Hepatocyte (in vitro differentiated cells): ENCODE measurements around the gene TANGO6. TPM values are rescaled to one million over a fixed set of nuclear protein-coding genes. Genes with fewer than 3 reads are reported as not detected.

Source experiments
- DNase-seq: peaks from one replicate; pipeline ENCODE4 v3.0.0-alpha.2; 2016; ENCODE audit warnings: low spot score
- H2AFZ ChIP-seq: fragments of 200-600 bp; sonication (generic); 2 replicates; pipeline ENCODE4 v1.6.0; 2016; ENCODE audit warnings: antibody characterized with exemption, mild to moderate bottlenecking
- H3K27ac ChIP-seq: fragments of 200-600 bp; sonication (generic); 2 replicates; pipeline ENCODE4 v1.5.1; 2016; ENCODE audit warnings: mild to moderate bottlenecking
- H3K27me3 ChIP-seq: fragments of 200-600 bp; sonication (generic); 2 replicates; pipeline ENCODE4 v1.6.1; 2016
- H3K36me3 ChIP-seq: fragments of 200-600 bp; sonication (generic); replicated peaks from 2 replicates; pipeline ENCODE4 v1.5.1; 2016; ENCODE audit warnings: low read depth; ENCODE audit not compliant: insufficient read depth
- H3K4me1 ChIP-seq: fragments of 200-600 bp; sonication (generic); 2 replicates; pipeline ENCODE4 v1.5.1; 2016; ENCODE audit warnings: mild to moderate bottlenecking, moderate library complexity; ENCODE audit not compliant: insufficient read depth
- H3K4me2 ChIP-seq: fragments of 200-600 bp; sonication (generic); 2 replicates; pipeline ENCODE4 v1.6.0; 2016
- H3K4me3 ChIP-seq: fragments of 200-600 bp; sonication (generic); 2 replicates; pipeline ENCODE4 v1.5.1; 2016; ENCODE audit warnings: mild to moderate bottlenecking
- H3K79me2 ChIP-seq: fragments of 200-600 bp; sonication (generic); 2 replicates; pipeline ENCODE4 v1.6.0; 2017; ENCODE audit warnings: mild to moderate bottlenecking
- H3K9me2 ChIP-seq: fragments of 200-600 bp; sonication (generic); replicated peaks from 2 replicates; pipeline ENCODE4 v1.6.0; 2017; ENCODE audit warnings: mild to moderate bottlenecking; ENCODE audit not compliant: insufficient read depth
- H3K9me3 ChIP-seq: fragments of 200-600 bp; sonication (generic); 2 replicates; pipeline ENCODE4 v1.5.1; 2016; ENCODE audit warnings: low read depth, mild to moderate bottlenecking
- H4K20me1 ChIP-seq: fragments of 200-600 bp; sonication (generic); 2 replicates; pipeline ENCODE4 v1.6.0; 2016; ENCODE audit warnings: mild to moderate bottlenecking; ENCODE audit not compliant: insufficient read depth, poor library complexity, severe bottlenecking
- EZH2 ChIP-seq: fragments of 200-600 bp; sonication (generic); IDR thresholded peaks from 2 replicates; pipeline ENCODE4 v1.6.1; 2016; ENCODE audit warnings: antibody characterized with exemption, mild to moderate bottlenecking, borderline replicate concordance
- EZH2phosphoT487 ChIP-seq: fragments of 200-600 bp; sonication (generic); IDR thresholded peaks from one replicate; pipeline ENCODE4 v1.6.1; 2018; ENCODE audit warnings: antibody characterized with exemption, mild to moderate bottlenecking, low read depth, moderate library complexity; ENCODE audit not compliant: unreplicated experiment, severe bottlenecking
- WGBS: methylation state at CpG from one replicate; pipeline ENCODE4 v1.1.6; 2016; ENCODE audit warnings: low lambda C conversion rate; ENCODE audit errors: missing lambda C conversion rate; 5-methylcytosine and 5-hydroxymethylcytosine counted together
- polyA plus RNA-seq: library from polyadenylated mRNA; unstranded; fragments of >200 nt; fragmentation: Nextera tagmentation; extraction: Ambion mirVana; gene quantifications from 2 replicates; pipeline ENCODE4 v1.2.1, GENCODE V29; 2016
- total RNA-seq: library from RNA; depleted of rRNA; stranded (reverse); fragments of >200 nt; gene quantifications from 2 replicates; pipeline ENCODE4 v1.2.3, GENCODE V29; 2014
- TF ChIP-seq, protein P1 (sequence below): fragments of 200-600 bp; sonication (generic); IDR thresholded peaks from 2 replicates; pipeline ENCODE4 v1.5.1; 2016; ENCODE audit warnings: antibody characterized with exemption, mild to moderate bottlenecking; ENCODE audit not compliant: poor library complexity

The TANGO6 gene
- total and polyA plus RNA-seq, 2 experiments from 2014 or later, result 4.8 to 6.5 TPM

DNA sequence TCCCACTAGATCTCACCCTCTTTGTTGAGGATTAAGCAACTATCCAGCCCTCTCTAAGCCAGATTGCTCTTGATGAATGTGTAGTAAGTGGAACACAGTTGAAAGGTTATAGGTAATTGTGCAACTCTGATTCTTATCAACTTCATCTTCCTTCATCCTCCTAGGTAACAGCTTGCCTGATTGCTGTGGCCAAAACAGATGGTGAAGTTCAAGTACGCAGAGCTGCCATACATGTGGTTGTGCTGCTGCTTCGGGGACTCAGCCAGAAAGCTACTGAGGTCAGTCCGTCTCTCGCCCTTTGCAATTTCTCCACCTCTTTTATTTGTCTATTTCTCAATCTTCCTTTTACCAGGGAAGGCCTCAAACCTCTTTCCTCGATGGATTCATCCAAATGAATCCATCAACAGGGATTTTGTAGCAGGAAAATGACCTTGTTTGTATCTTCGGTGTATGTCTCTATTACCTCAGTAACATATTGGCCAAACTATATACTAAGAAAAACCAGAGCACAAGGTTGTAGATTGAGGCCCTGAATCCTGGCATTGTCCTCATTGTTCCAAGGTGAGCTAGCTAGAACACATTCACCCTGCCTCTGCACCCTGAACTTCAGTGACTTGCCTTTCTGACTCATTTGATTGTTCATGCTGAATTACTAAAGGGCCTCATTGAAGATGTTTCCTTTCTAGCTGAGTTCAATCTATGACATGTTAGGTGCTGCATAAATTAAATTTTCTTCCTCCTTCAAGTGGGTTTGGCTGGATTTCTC lies 197.0 kb downstream of the TANGO6 start:
- TF ChIP-seq EZH2, result no peak
- TF ChIP-seq, protein P1, sequence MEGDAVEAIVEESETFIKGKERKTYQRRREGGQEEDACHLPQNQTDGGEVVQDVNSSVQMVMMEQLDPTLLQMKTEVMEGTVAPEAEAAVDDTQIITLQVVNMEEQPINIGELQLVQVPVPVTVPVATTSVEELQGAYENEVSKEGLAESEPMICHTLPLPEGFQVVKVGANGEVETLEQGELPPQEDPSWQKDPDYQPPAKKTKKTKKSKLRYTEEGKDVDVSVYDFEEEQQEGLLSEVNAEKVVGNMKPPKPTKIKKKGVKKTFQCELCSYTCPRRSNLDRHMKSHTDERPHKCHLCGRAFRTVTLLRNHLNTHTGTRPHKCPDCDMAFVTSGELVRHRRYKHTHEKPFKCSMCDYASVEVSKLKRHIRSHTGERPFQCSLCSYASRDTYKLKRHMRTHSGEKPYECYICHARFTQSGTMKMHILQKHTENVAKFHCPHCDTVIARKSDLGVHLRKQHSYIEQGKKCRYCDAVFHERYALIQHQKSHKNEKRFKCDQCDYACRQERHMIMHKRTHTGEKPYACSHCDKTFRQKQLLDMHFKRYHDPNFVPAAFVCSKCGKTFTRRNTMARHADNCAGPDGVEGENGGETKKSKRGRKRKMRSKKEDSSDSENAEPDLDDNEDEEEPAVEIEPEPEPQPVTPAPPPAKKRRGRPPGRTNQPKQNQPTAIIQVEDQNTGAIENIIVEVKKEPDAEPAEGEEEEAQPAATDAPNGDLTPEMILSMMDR, result no peak
- TF ChIP-seq EZH2phosphoT487, result no peak

DNA sequence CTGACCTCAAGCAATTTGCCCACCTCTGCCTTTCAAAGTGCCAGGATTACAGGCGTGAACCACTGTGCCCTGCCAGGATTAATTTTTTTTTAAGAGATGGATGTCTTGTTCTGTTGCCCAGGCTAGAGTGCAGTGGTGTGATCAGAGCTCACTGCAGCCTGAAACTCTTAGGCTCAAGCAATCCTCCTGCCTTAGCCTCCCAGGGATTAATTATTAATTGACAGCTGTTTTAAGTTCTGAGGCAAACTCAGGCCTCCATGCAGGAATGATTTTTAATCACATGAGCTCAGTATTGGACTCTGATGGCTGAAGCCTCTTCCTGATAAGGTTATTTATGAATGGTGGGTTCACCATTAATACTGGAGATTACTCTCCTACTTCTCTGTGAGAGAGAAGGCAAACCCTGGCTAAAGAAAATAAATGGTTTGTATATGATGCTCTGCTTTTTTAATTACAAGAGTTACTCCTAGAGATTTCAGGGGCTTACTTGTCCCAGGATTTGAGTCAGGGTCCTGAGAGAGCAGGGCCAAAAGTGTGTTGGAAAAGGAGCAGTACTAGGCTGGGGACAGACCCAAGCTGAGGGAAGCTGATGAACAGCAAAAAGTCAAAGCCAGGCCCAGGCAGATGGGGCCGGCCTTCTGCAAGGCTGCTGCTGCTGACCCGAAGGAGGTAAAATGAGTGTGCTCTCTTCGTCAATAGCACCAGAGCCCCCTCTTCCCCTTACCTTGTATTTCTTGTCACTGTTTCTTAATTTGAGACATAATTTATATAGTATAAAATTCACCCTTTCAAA lies 205.2 kb downstream of the TANGO6 start:
- H3K36me3 ChIP-seq, result no peaks in the 10 kb centered on the region
- H3K9me3 ChIP-seq, result no peaks in the 10 kb centered on the region
- TF ChIP-seq, protein P1, result no peak
- TF ChIP-seq EZH2phosphoT487 (no peak), EZH2 (no peak)
- WGBS, result 91% methylated on average over 4 of the region's 4 CpGs
- no peaks in the 10 kb centered on the region for H3K79me2 ChIP-seq
- no peak overlapping the region for H3K4me2 ChIP-seq
- H3K27ac ChIP-seq, result no peak overlapping the region
- no peak overlapping the region for H3K4me3 ChIP-seq
- H2AFZ ChIP-seq, result no peak overlapping the region
- no peaks in the 10 kb centered on the region for H4K20me1 ChIP-seq
- H3K9me2 ChIP-seq, result no peaks in the 10 kb centered on the region
- H3K4me1 ChIP-seq, result no peaks in the 10 kb centered on the region
- no peak for DNase-seq
- no peaks in the 10 kb centered on the region for H3K27me3 ChIP-seq

More for the DNA sequence above, 197.0 kb downstream of the TANGO6 start:
- Histone ChIP-seq H3K79me2 (no peaks in the 10 kb centered on the region), H4K20me1 (no peaks in the 10 kb centered on the region), H3K27ac (peak overlapping the region; percentile 35), H2AFZ (no peak overlapping the region), H3K4me2 (no peak overlapping the region), H3K9me2 (no peaks in the 10 kb centered on the region), H3K9me3 (no peaks in the 10 kb centered on the region), H3K27me3 (no peaks in the 10 kb centered on the region), H3K4me1 (no peaks in the 10 kb centered on the region), H3K4me3 (no peak overlapping the region), H3K36me3 (no peaks in the 10 kb centered on the region)
- 77% methylated on average over 6 of the region's 6 CpGs for WGBS
- no peak for DNase-seq

DNA sequence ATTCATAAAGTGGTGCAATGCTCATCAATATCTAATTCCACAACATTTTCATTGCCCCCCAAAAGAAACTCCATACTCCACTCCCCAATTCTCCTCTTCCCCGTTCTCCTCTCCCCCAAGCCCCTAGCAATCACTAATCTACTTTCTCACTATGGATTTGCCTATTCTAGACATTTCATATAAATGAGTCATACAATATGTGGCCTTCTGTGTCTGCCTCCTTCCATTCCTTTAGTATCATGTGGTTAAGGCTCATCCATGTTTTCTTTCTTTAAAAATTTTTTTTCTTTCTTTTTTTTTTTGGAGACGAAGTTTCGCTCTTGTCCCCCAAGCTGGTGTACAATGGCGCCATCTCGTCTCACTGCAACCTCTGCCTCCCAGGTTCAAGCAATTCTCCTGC lies 205.8 kb downstream of the TANGO6 start:
- no peaks in the 10 kb centered on the region for H3K4me1 ChIP-seq
- no peak overlapping the region for H3K4me2 ChIP-seq
- H3K9me2 ChIP-seq, result no peaks in the 10 kb centered on the region
- H3K27me3 ChIP-seq, result no peaks in the 10 kb centered on the region
- WGBS, result 89% methylated on average over 5 of the region's 5 CpGs
- no peak overlapping the region for H3K27ac ChIP-seq
- H4K20me1 ChIP-seq, result no peaks in the 10 kb centered on the region
- TF ChIP-seq EZH2phosphoT487, result no peak
- TF ChIP-seq, protein P1, result no peak
- TF ChIP-seq EZH2, result no peak
- no peak overlapping the region for H2AFZ ChIP-seq
- H3K4me3 ChIP-seq, result no peak overlapping the region
- H3K36me3 ChIP-seq, result no peaks in the 10 kb centered on the region
- H3K79me2 ChIP-seq, result no peaks in the 10 kb centered on the region
- no peaks in the 10 kb centered on the region for H3K9me3 ChIP-seq
- no peak for DNase-seq
